Esophagus squamous epithelium (tissue), 5 donors: ENCODE data around the gene CHGA. TPM values are rescaled to one million over a fixed set of nuclear protein-coding genes. Genes with fewer than 3 reads are reported as not detected.

Experiments used
- DNase-seq: peaks from one replicate; lab custom pipeline; 2025; lab: John Stamatoyannopoulos, UW
- H3K27ac ChIP-seq, 4 donors: fragments of 200-600 bp; sonication (generic); one replicate each; pipeline ENCODE4 v1.5.1; 2016 to 2019; ENCODE audit warnings: mild to moderate bottlenecking in 1 of 4
- H3K27me3 ChIP-seq, 4 donors: fragments of 200-600 bp; sonication (generic); 1 replicate in 3 of 4; 2 replicates in 1 of 4; pipeline versions ENCODE4 v1.5.1 to v1.6.0; 2017 to 2021; ENCODE audit warnings: antibody characterized with exemption in 1 of 4
- H3K36me3 ChIP-seq, 3 donors: fragments of 200-600 bp; sonication (generic); one replicate each; pipeline ENCODE4 v1.5.1; 2016 to 2019
- H3K4me1 ChIP-seq, 3 donors: fragments of 200-600 bp; sonication (generic); one replicate each; pipeline ENCODE4 v1.5.1; 2017 to 2019
- H3K4me3 ChIP-seq, 4 donors: fragments of 200-600 bp; sonication (generic); 1 replicate in 3 of 4; 2 replicates in 1 of 4; pipeline ENCODE4 v1.5.1; 2016 to 2019; ENCODE audit warnings: mild to moderate bottlenecking in 2 of 4, moderate library complexity in 1 of 4
- H3K9me3 ChIP-seq, 3 donors: fragments of 200-600 bp; sonication (generic); one replicate each; pipeline ENCODE4 v1.5.1; 2016 to 2019
- CTCF ChIP-seq, 6 experiments: fragments of 450-650 bp in 4 of 6; fragments of 200-600 bp in 2 of 6; sonication (generic) in 2 of 6; IDR thresholded peaks; one replicate each; pipeline ENCODE4 v1.5.1; 2016 to 2019; ENCODE audit warnings: antibody characterized with exemption in 6 of 6, mild to moderate bottlenecking in 4 of 6, moderate library complexity in 4 of 6
- POLR2A ChIP-seq, 4 donors: fragments of 450-650 bp; IDR thresholded peaks; one replicate each; pipeline ENCODE4 v1.6.1; 2017; ENCODE audit warnings: antibody characterized with exemption in 4 of 4, mild to moderate bottlenecking in 4 of 4, moderate library complexity in 3 of 4
- WGBS, 2 donors: methylation state at CpG; one replicate each; pipeline ENCODE4 v1.1.5; 2018; 5-methylcytosine and 5-hydroxymethylcytosine counted together
- intact Hi-C: fragments of 100-400 bp; cut with DNase I; formaldehyde crosslinking; loops from one replicate; pipeline ENCODE4 v1.15.0; 2022
- total RNA-seq, 4 donors: library from RNA; depleted of rRNA; stranded (reverse); fragments of >200 nt; gene quantifications; one replicate each; pipeline ENCODE4 v1.1.0, GENCODE V29; 2016
- donor health status: DM: yes; HTN: yes; CAD: no.

The CHGA gene
- total RNA-seq, 4 donors from 2014 or later = 0.31 TPM; not detected in 3

GRCh38 chr14:92951912-92952471 lies 29.0 kb downstream of the CHGA start:
- TF ChIP-seq POLR2A (IDR thresholded peaks at IDR 0.05) (no peak), CTCF (IDR thresholded peaks at IDR 0.05) (peak; percentile 78 to 95 (median 92))
- 24 to 33% methylated on average over 8 to 16 of the region's 18 CpGs for WGBS, 2 donors
- no peak overlapping the region for H3K4me3 ChIP-seq
- H3K4me1 ChIP-seq = peaks cover 0 to 33% (median 0%) of the 10 kb centered on the region in 3 donors
- H3K9me3 ChIP-seq = no peaks in the 10 kb centered on the region
- no peak for DNase-seq
- H3K27me3 ChIP-seq = no peaks in the 10 kb centered on the region
- peaks cover 0 to 69% (median 6%) of the 10 kb centered on the region in 3 donors for H3K36me3 ChIP-seq
- peak overlapping the region in 2 of 4 donors; percentile 28 to 52 for H3K27ac ChIP-seq
- intact Hi-C loops = no loop called here

DNA sequence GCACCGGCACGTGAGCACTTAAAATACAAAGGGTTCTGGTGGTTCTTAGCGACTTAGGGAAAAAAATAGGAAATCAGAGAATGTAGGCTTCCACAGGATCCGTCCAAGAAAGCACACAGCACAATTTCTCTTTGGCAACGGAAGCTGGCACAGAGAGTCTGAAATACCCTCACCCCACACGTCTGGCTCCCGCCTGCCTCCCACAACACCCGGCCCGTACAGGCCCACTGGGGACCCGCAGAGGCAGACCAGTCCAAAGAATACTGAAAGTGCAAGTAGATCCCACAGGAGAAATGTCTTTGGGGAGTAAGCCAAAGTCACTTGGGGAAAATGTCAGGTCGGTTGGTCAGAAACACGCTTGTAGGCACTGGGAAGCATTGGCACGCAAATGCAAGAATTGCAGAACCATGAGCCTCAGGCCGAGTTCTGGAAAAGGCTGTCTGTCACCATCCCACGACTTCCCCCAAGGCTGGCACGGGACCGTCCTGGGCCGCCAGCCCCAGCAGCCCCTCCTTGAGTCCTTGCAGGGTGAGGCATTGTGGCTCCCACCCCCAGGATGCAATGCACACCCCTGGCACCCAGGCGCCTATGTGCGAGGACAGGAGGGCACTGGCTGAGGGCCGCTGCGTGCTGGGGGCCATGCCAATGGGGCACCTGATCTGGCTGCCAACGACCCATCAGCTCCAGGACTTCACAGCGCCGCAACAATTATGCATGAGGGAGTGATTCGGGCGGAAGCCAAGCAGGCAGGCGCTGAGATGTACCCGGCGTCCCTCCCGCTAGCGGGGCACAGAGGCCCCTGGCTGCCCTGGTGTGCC lies 29.7 kb downstream of the CHGA start:
- H3K27ac ChIP-seq = peak overlapping the region in 2 of 4 donors; percentile 28 to 52
- H3K4me1 ChIP-seq = peaks cover 0 to 33% (median 0%) of the 10 kb centered on the region in 3 donors
- H3K9me3 ChIP-seq = no peaks in the 10 kb centered on the region
- DNase-seq = no peak
- TF ChIP-seq POLR2A (IDR thresholded peaks at IDR 0.05) = no peak
- no peak for TF ChIP-seq CTCF (IDR thresholded peaks at IDR 0.05)
- intact Hi-C loops = no loop called here
- 77 to 85% methylated on average over 12 to 16 of the region's 32 CpGs for WGBS, 2 donors
- H3K36me3 ChIP-seq = peaks cover 0 to 70% (median 6%) of the 10 kb centered on the region in 3 donors
- H3K27me3 ChIP-seq = no peaks in the 10 kb centered on the region
- H3K4me3 ChIP-seq = no peak overlapping the region

DNA sequence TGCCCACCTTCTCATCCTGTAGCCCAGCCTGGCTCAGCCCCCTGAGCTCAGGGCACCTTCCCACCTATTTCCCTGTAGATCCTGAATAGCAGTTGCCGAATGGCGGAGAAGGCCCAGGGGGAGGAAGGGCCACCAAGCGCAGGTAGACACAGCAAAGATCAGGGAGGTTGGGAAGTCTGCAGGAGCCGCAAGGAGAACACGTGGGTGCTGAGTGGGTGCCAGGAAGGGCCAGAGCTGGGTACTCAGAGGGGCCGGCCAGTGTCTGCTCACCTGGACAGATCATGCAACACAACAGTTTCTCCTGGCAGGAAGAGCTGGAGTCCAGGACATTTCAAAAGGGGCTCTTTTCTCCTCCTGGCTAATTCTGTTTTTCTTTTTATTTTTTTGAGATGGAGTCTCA lies 30.6 kb downstream of the CHGA start:
- TF ChIP-seq POLR2A (IDR thresholded peaks at IDR 0.05) (no peak), CTCF (IDR thresholded peaks at IDR 0.05) (no peak)
- H3K27ac ChIP-seq = no peak overlapping the region
- no peak for DNase-seq
- no peaks in the 10 kb centered on the region for H3K27me3 ChIP-seq
- intact Hi-C loops = no loop called here
- no peaks in the 10 kb centered on the region for H3K9me3 ChIP-seq
- H3K4me3 ChIP-seq = no peak overlapping the region
- H3K36me3 ChIP-seq = peaks cover 0 to 70% (median 6%) of the 10 kb centered on the region in 3 donors
- 92 to 93% methylated on average over 5 to 6 of the region's 6 CpGs for WGBS, 2 donors
- peaks cover 0 to 33% (median 0%) of the 10 kb centered on the region in 3 donors for H3K4me1 ChIP-seq

DNA sequence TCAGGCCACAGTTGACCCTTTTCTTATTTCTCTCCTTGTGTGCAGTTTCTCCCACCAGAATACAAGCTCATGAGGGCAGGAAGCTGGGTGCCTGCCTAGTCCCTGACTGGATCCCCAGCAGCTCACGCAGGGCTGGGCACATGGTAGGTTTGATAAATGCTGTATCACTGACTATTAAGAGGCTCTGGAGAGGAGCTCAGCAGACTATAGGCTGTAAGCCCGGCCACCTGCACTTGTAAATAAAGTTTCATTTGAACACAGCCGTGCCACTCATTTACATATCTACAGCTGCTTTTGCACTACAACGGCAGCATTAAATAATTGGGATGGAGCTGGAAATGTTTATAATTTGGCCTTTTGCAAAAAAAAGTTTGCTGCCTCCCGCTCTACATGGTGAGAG lies 32.0 kb downstream of the CHGA start:
- Histone ChIP-seq H3K4me1 (peaks cover 0 to 33% (median 0%) of the 10 kb centered on the region in 3 donors), H3K27me3 (no peaks in the 10 kb centered on the region), H3K27ac (no peak overlapping the region), H3K4me3 (no peak overlapping the region), H3K36me3 (peaks cover 0 to 69% (median under 1%) of the 10 kb centered on the region in 3 donors), H3K9me3 (no peaks in the 10 kb centered on the region)
- DNase-seq = no peak
- TF ChIP-seq POLR2A (IDR thresholded peaks at IDR 0.05) = no peak
- no peak for TF ChIP-seq CTCF (IDR thresholded peaks at IDR 0.05)
- intact Hi-C loops = no loop called here
- 54 to 57% methylated on average over 5 of the region's 5 CpGs for WGBS, 2 donors

DNA sequence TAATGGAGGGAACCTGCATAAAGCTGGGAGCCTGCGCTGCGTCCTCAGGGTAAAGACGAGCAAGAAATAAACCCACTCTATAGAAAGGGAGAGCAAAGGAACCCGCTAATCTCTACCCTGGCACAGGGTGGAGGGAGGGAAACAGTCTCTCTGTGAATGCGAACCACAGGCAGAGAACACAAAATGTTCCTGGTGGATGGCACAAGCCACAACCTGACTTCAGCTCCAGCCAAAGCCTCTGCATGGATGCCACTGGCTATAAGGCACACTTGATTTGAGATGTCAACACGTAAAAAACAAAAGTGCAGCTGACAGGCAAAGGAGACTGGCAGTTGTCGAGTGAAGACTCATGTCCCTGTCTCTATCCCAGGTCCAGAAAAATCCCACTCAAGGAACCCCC lies 32.4 kb downstream of the CHGA start:
- H3K27ac ChIP-seq = no peak overlapping the region
- TF ChIP-seq CTCF (IDR thresholded peaks at IDR 0.05) (no peak), POLR2A (IDR thresholded peaks at IDR 0.05) (no peak)
- 65 to 66% methylated on average over 7 of the region's 7 CpGs for WGBS, 2 donors
- no peaks in the 10 kb centered on the region for H3K27me3 ChIP-seq
- H3K9me3 ChIP-seq = no peaks in the 10 kb centered on the region
- H3K36me3 ChIP-seq = peaks cover 0 to 69% (median 0%) of the 10 kb centered on the region in 3 donors
- no peak overlapping the region for H3K4me3 ChIP-seq
- intact Hi-C loops = no loop called here
- peaks cover 0 to 33% (median 0%) of the 10 kb centered on the region in 3 donors for H3K4me1 ChIP-seq
- no peak for DNase-seq
